Stimulated activated naive CD4-positive, alpha-beta T cell (primary cell): ENCODE results near the gene ZBTB42.

Experiments used
- DNase-seq, 6 experiments: peaks; one replicate each; lab custom pipeline; 2025; lab: John Stamatoyannopoulos, UW

The ZBTB42 gene

GRCh38 chr14:104800771-104801519 lies at the start of gene ZBTB42:
TSS of gene ZBTB42 (plus strand) at chr14:104801101. CDS start at chr14:104801198, 97 bp downstream.
- DNase-seq, result peak; percentile 58 to 79 (median 70)

- DNase-seq, result no peak
Observed at GRCh38 chr14:104751539-104752422, 49.1 kb upstream of the ZBTB42 start.

- DNase-seq, result no peak
Observed at GRCh38 chr14:104752423-104752734, 48.5 kb upstream of the ZBTB42 start.

GRCh38 chr14:104752735-104753527 lies 48.0 kb upstream of the ZBTB42 start, which contains the start of gene SIVA1:
TSS of gene SIVA1 (plus strand) at chr14:104753147. CDS start at chr14:104753202, 55 bp downstream.
- DNase-seq, result peak; percentile 99 to 100 (median 100)

GRCh38 chr14:104753528-104754212 lies 47.2 kb upstream of the ZBTB42 start:
- DNase-seq, result peak in 1 of 6 experiments; percentile 51

- DNase-seq, result no peak
Observed at GRCh38 chr14:104754213-104754851, 46.6 kb upstream of the ZBTB42 start.

- no peak for DNase-seq
Observed at GRCh38 chr14:104755621-104756020, 45.3 kb upstream of the ZBTB42 start.

GRCh38 chr14:104756477-104757237 lies 44.2 kb upstream of the ZBTB42 start:
- DNase-seq, result no peak

- DNase-seq, result no peak
Observed at GRCh38 chr14:104757238-104757585, 43.7 kb upstream of the ZBTB42 start.

GRCh38 chr14:104757681-104758392 lies 43.1 kb upstream of the ZBTB42 start:
- DNase-seq, result no peak

GRCh38 chr14:104758981-104759969 lies 41.6 kb upstream of the ZBTB42 start:
- DNase-seq, result no peak

GRCh38 chr14:104765517-104765916 lies 35.4 kb upstream of the ZBTB42 start:
- no peak for DNase-seq

GRCh38 chr14:104766256-104766862 lies 34.5 kb upstream of the ZBTB42 start:
- DNase-seq, result no peak

GRCh38 chr14:104766863-104767633 lies 33.9 kb upstream of the ZBTB42 start:
- DNase-seq, result no peak

- no peak for DNase-seq
Observed at GRCh38 chr14:104767634-104767918, 33.3 kb upstream of the ZBTB42 start.

GRCh38 chr14:104768437-104769323 lies 32.2 kb upstream of the ZBTB42 start:
- DNase-seq, result peak; percentile 69 to 93 (median 86)
